ENCODE data around the gene ERF. TPM values are rescaled to one million over a fixed set of nuclear protein-coding genes. Genes with fewer than 3 reads are reported as not detected.

ERF gene
- total and polyA plus RNA-seq, 2 of the 8 experiments (the other 6 are each of a cell fraction or from before 2014, with no cell fraction given): 43.7 to 62.7 TPM

GRCh38 chr19:42201489-42202289, 53.2 kb downstream of the ERF start:
- H3K4me1 ChIP-seq (replicated peaks in 1 of 4; ENCODE audit: control insufficient read depth in 3 of 4, insufficient read depth in 4 of 4, low read length in 3 of 4): peaks cover 0 to 30% (median 11%) of the 10 kb centered on the region in 4 experiments; a peak in 6 of 7 replicates
- no peak overlapping the region for H4K5ac ChIP-seq (ENCODE audit: insufficient read length, low read depth, low read length)
- 88% methylated on average over 6 of the region's 6 CpGs; no CpG with 5 or more reads in 1 of the 2 experiments for WGBS, 2 experiments (ENCODE audit: extremely low coverage in 1 of 2, insufficient coverage in 1 of 2, insufficient read length in 1 of 2, insufficient replicate concordance in 2 of 2, low coverage in 1 of 2, low lambda C conversion rate in 2 of 2, missing lambda C conversion rate in 1 of 2)
- H3K56ac ChIP-seq (replicated peaks; ENCODE audit: insufficient read length, low read depth, low read length): no peak overlapping the region
- no peak overlapping the region for H3K9ac ChIP-seq (replicated peaks in 1 of 4; ENCODE audit: extremely low read depth in 1 of 4, low read depth in 3 of 4, low read length in 3 of 4)
- no peak overlapping the region for H3K14ac ChIP-seq (ENCODE audit: insufficient read length)
- CTCF ChIA-PET (ENCODE audit: partially characterized antibody): interaction anchor here (0.6 to 1.6 kb wide), 4 partner anchors 10 to 92 kb away, joined by 3 to 5 read pairs (median 4); no protein-coding TSS in a partner anchor
- H3K4ac ChIP-seq (replicated peaks; ENCODE audit: insufficient read length, low read depth, low read length): no peak overlapping the region
- no peak for TF ChIP-seq ASH2L (IDR thresholded peaks at IDR 0.05; ENCODE audit: low read length)
- no peak for TF ChIP-seq POU5F1 (IDR thresholded peaks at IDR 0.05; ENCODE audit: low read depth, low read length)
- no peak overlapping the region for H4K91ac ChIP-seq (replicated peaks; ENCODE audit: insufficient read length, low read length)
- no peak overlapping the region for H2BK5ac ChIP-seq (ENCODE audit: low read depth, low read length)
- no peaks in the 10 kb centered on the region for H3K9me3 ChIP-seq (ENCODE audit: insufficient read depth in 2 of 2, low read depth in 1 of 2, low read length in 1 of 2)
- no peak overlapping the region for H2BK15ac ChIP-seq (ENCODE audit: low read length)
- DNase-seq (ENCODE audit: low read depth in 1 of 2, low spot score in 2 of 2): no peak
- peaks cover 8 to 34% of the 10 kb centered on the region in 2 experiments for H4K20me1 ChIP-seq (replicated peaks in 1 of 2; ENCODE audit: control insufficient read depth in 1 of 2, insufficient read depth in 2 of 2, low read length in 2 of 2)
- H3K18ac ChIP-seq (ENCODE audit: extremely low read depth, low read length): no peak overlapping the region
- H3K36me3 ChIP-seq (ENCODE audit: control insufficient read depth in 2 of 4, insufficient read depth in 4 of 4, low read length in 3 of 4): peaks cover 4 to 56% (median 17%) of the 10 kb centered on the region in 4 experiments; a peak in 6 of 8 replicates
- no peak overlapping the region for H3K4me3 ChIP-seq (ENCODE audit: extremely low read depth in 1 of 4, insufficient read depth in 2 of 4, low read depth in 3 of 4, low read length in 4 of 4)
- H2BK120ac ChIP-seq (replicated peaks; ENCODE audit: low read depth, low read length): no peak overlapping the region
- peaks cover 13% of the 10 kb centered on the region for H3K79me1 ChIP-seq (ENCODE audit: low read depth, low read length)
- POLR2A ChIA-PET (ENCODE audit: partially characterized antibody): interaction anchor here (1.1 kb wide), 1 partner anchor 34 kb away, joined by 3 read pairs; no protein-coding TSS in a partner anchor
- H3K27me3 ChIP-seq (replicated peaks in 1 of 4; ENCODE audit: control insufficient read depth in 3 of 4, extremely low read depth in 1 of 4, insufficient read depth in 3 of 4, low read length in 3 of 4): no peaks in the 10 kb centered on the region
- no peak overlapping the region for H3K27ac ChIP-seq (ENCODE audit: low read depth, low read length)
- no peak overlapping the region; the same call in 1 of the 2 replicates for H4K8ac ChIP-seq (ENCODE audit: extremely low read depth, insufficient read depth, low read length)
- peaks cover 0 to 38% of the 10 kb centered on the region in 2 experiments; a peak in 1 of 4 replicates for H3K79me2 ChIP-seq (ENCODE audit: control insufficient read depth in 1 of 2, insufficient read depth in 2 of 2, low read length in 2 of 2)
- no peak overlapping the region for H2BK20ac ChIP-seq (ENCODE audit: low read length)
- H3K23me2 ChIP-seq (ENCODE audit: low read depth, low read length): no peaks in the 10 kb centered on the region
- no peak overlapping the region for H3K4me2 ChIP-seq (ENCODE audit: insufficient read depth in 1 of 2, low read depth in 2 of 2, low read length in 2 of 2)
- no peak overlapping the region for H3K23ac ChIP-seq (ENCODE audit: insufficient read length)
- H2AK5ac ChIP-seq (ENCODE audit: low read depth, low read length): no peak overlapping the region
- H2AFZ ChIP-seq (ENCODE audit: low read length): no peak overlapping the region
- H2BK12ac ChIP-seq (ENCODE audit: low read depth, low read length): no peak overlapping the region
- FAIRE-seq: no peak
